Gastroesophageal sphincter (tissue), 3 donors: ENCODE results near the gene MRPL22.

Source experiments
- POLR2A ChIP-seq, 2 donors: fragments of 450-650 bp; IDR thresholded peaks; one replicate each; pipeline ENCODE4 v1.6.1; 2017; ENCODE audit warnings: antibody characterized with exemption in 2 of 2, mild to moderate bottlenecking in 2 of 2, moderate library complexity in 1 of 2
- POLR2AphosphoS5 ChIP-seq: sonication (generic); formaldehyde crosslinking; IDR thresholded peaks from one replicate; pipeline ENCODE4 v1.6.1; 2017; ENCODE audit warnings: antibody characterized with exemption
- TF ChIP-seq, protein P1 (sequence below), 4 experiments: fragments of 200-600 bp in 2 of 4; fragments of 450-650 bp in 2 of 4; sonication (generic) in 1 of 4; IDR thresholded peaks; one replicate each; pipeline ENCODE4 v1.5.1; 2017 to 2019; ENCODE audit warnings: antibody characterized with exemption in 4 of 4, mild to moderate bottlenecking in 2 of 4, moderate library complexity in 2 of 4

DNA sequence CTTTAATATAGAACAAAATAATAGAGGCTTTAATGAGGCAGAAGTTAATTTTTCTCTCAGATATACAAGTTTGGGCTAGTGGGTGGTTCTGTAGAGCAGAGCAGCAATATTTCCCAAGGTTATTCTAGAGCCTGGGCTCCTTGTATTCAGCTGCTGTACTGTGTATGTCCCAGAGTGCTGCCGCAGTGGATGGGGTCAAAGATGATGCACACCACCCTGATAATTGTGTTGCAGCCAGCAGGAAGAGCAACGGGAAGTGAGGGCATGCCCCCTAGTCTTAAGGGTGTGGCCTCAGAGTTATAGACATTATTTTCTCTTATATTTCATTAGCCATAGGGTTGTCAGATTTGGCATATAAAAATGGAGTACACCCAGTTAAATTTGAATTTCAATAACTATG, 48.8 kb downstream of the MRPL22 start:
- TF ChIP-seq, protein P1, sequence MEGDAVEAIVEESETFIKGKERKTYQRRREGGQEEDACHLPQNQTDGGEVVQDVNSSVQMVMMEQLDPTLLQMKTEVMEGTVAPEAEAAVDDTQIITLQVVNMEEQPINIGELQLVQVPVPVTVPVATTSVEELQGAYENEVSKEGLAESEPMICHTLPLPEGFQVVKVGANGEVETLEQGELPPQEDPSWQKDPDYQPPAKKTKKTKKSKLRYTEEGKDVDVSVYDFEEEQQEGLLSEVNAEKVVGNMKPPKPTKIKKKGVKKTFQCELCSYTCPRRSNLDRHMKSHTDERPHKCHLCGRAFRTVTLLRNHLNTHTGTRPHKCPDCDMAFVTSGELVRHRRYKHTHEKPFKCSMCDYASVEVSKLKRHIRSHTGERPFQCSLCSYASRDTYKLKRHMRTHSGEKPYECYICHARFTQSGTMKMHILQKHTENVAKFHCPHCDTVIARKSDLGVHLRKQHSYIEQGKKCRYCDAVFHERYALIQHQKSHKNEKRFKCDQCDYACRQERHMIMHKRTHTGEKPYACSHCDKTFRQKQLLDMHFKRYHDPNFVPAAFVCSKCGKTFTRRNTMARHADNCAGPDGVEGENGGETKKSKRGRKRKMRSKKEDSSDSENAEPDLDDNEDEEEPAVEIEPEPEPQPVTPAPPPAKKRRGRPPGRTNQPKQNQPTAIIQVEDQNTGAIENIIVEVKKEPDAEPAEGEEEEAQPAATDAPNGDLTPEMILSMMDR (IDR thresholded peaks at IDR 0.05): no peak
- TF ChIP-seq POLR2AphosphoS5 (no peak), POLR2A (IDR thresholded peaks at IDR 0.05) (no peak)
